GM12878 (cell line): ENCODE data around the gene PHLDA3. TPM values are rescaled to one million over a fixed set of nuclear protein-coding genes. Genes with fewer than 3 reads are reported as not detected.

Experiments
- ATAC-seq: fragments of 200-7000 bp; cut with Tn5 transposase; 3 replicates; pipeline ENCODE4 v1.9.1; 2020; ENCODE audit warnings: mild to moderate bottlenecking, moderate library complexity
- BruUV-seq: library from RNA; stranded (reverse); fragments of 400-500 nt; replicated peaks from 2 replicates; lab custom pipeline; 2021; lab: Mats Ljungman, UMichigan
- CTCF ChIA-PET: fragments of 300-600 bp; sonication (Branson Sonifier 250); formaldehyde crosslinking; extraction: SDS; loops from one replicate; lab custom pipeline; 2021; ENCODE audit warnings: inconsistent platforms; lab: Yijun Ruan, JAX
- POLR2A ChIA-PET: fragments of 350-600 bp; formaldehyde crosslinking; extraction: SDS; loops from one replicate; lab custom pipeline; 2021; ENCODE audit warnings: inconsistent platforms; lab: Charles Lee
- RAD21 ChIA-PET: fragments of 300-600 bp; sonication (Branson Sonifier 250); formaldehyde crosslinking; loops from one replicate; lab custom pipeline; 2023; ENCODE audit warnings: antibody characterized with exemption; ENCODE audit not compliant: unreplicated experiment; lab: Charles Lee
- SMC1A ChIA-PET: fragments of 300-600 bp; sonication (Branson Sonifier 250); formaldehyde crosslinking; loops from one replicate; lab custom pipeline; 2023; ENCODE audit not compliant: unreplicated experiment, uncharacterized antibody; lab: Charles Lee
- DNase-seq: peaks from one replicate; pipeline ENCODE4 v3.0.0-alpha.2; 2011; ENCODE audit warnings: low read depth, low spot score
- FAIRE-seq: peaks from 3 replicates; lab custom pipeline; 2011; peaks lifted over from hg19 to GRCh38; lab: Jason Lieb, UNC
- H2AFZ ChIP-seq: 2 replicates; pipeline ENCODE4 v1.6.0; 2011; ENCODE audit warnings: low read depth, low read length, control low read depth; ENCODE audit not compliant: control insufficient read depth
- H3K27ac ChIP-seq: 2 replicates; pipeline ENCODE4 v1.5.1; 2011; ENCODE audit warnings: control low read depth; ENCODE audit not compliant: control insufficient read depth, insufficient read depth
- H3K27me3 ChIP-seq, 2 experiments: replicated peaks in 1 of 2; 2 replicates each; pipeline versions ENCODE4 v1.6.0 to v1.6.1; 2011; ENCODE audit warnings: low read length in 1 of 2; ENCODE audit not compliant: control insufficient read depth in 2 of 2, insufficient read depth in 2 of 2
- H3K36me3 ChIP-seq, 2 experiments: 2 replicates each; pipeline ENCODE4 v1.5.1; 2011; ENCODE audit warnings: low read length in 1 of 2; ENCODE audit not compliant: control insufficient read depth in 2 of 2, insufficient read depth in 2 of 2
- H3K4me1 ChIP-seq: 2 replicates; pipeline ENCODE4 v1.6.1; 2011; ENCODE audit warnings: mild to moderate bottlenecking, low read length, moderate library complexity, mixed read lengths; ENCODE audit not compliant: control insufficient read depth, insufficient read depth
- H3K4me2 ChIP-seq: 2 replicates; pipeline ENCODE4 v1.6.0; 2011; ENCODE audit warnings: control low read depth; ENCODE audit not compliant: control insufficient read depth, insufficient read depth
- H3K4me3 ChIP-seq: fragments of 200-600 bp; sonication (generic); 2 replicates; pipeline ENCODE4 v1.5.1; 2016
- H3K79me2 ChIP-seq: 2 replicates; pipeline ENCODE4 v1.6.0; 2011; ENCODE audit warnings: low read length; ENCODE audit not compliant: control insufficient read depth, insufficient read depth
- H3K9ac ChIP-seq: 2 replicates; pipeline ENCODE4 v1.8.0; 2011; ENCODE audit warnings: low read length, control low read depth, mixed read lengths; ENCODE audit not compliant: control insufficient read depth, insufficient read depth
- H3K9me3 ChIP-seq: replicated peaks from 3 replicates; pipeline ENCODE4 v1.5.1; 2011; ENCODE audit warnings: mild to moderate bottlenecking, low read length; ENCODE audit not compliant: control insufficient read depth, insufficient read depth
- H4K20me1 ChIP-seq: 2 replicates; pipeline ENCODE4 v1.6.0; 2011; ENCODE audit not compliant: control insufficient read depth, insufficient read depth
- ATF2 ChIP-seq: IDR thresholded peaks from 2 replicates; pipeline ENCODE4 v1.6.1; 2012; ENCODE audit warnings: low read length, inconsistent platforms
- CUX1 ChIP-seq: IDR thresholded peaks from 2 replicates; pipeline ENCODE4 v1.6.1; 2012; ENCODE audit warnings: improper control_type of control experiment, low read depth, low read length; ENCODE audit not compliant: insufficient replicate concordance
- GABPA ChIP-seq: IDR thresholded peaks from 2 replicates; pipeline ENCODE4 v1.6.1; 2014; ENCODE audit warnings: antibody characterized with exemption, low read depth, mild to moderate bottlenecking, inconsistent platforms
- HDAC6 ChIP-seq: fragments of 200-600 bp; sonication (generic); IDR thresholded peaks from one replicate; pipeline ENCODE4 v1.8.0; 2017; ENCODE audit warnings: antibody characterized with exemption; ENCODE audit not compliant: unreplicated experiment
- HSF1 ChIP-seq: fragments of 150-350 bp; IDR thresholded peaks from 2 replicates; pipeline ENCODE4 v1.6.1; 2014; ENCODE audit warnings: mild to moderate bottlenecking, low read depth, low read length
- IRF5 ChIP-seq: fragments of 450-650 bp; IDR thresholded peaks from 2 replicates; pipeline ENCODE4 v1.6.1; 2017; ENCODE audit warnings: borderline replicate concordance
- NBN ChIP-seq: fragments of 450-650 bp; IDR thresholded peaks from 2 replicates; pipeline ENCODE4 v1.6.1; 2016
- RAD21 ChIP-seq: IDR thresholded peaks from 2 replicates; pipeline ENCODE4 v1.6.1; 2011; ENCODE audit warnings: mild to moderate bottlenecking, low read depth, low read length, moderate library complexity; ENCODE audit not compliant: insufficient read depth
- SUPT20H ChIP-seq: IDR thresholded peaks from 2 replicates; pipeline ENCODE4 v1.6.1; 2011; ENCODE audit warnings: low read depth, mild to moderate bottlenecking, low read length, moderate library complexity, borderline replicate concordance; ENCODE audit not compliant: control insufficient read depth
- ZNF687 ChIP-seq: fragments of 450-650 bp; IDR thresholded peaks from 2 replicates; pipeline ENCODE4 v1.6.1; 2017; ENCODE audit warnings: mild to moderate bottlenecking, moderate library complexity
- WGBS: methylation state at CpG from one replicate; pipeline ENCODE4 v1.1.6; 2016; ENCODE audit warnings: low lambda C conversion rate; ENCODE audit not compliant: insufficient replicate concordance, insufficient coverage; ENCODE audit errors: missing lambda C conversion rate; 5-methylcytosine and 5-hydroxymethylcytosine counted together
- in situ Hi-C: fragments of 300-500 bp; cut with MboI; formaldehyde crosslinking; loops from 9 replicates; pipeline ENCODE4 v1.14.3; 2018; ENCODE audit warnings: mixed read lengths
- intact Hi-C: fragments of 100-400 bp; cut with micrococcal nuclease; formaldehyde crosslinking; loops from one replicate; pipeline ENCODE4 v1.14.2; 2022; ENCODE audit not compliant: unreplicated experiment
- polyA plus RNA-seq, 11 experiments: library from polyadenylated mRNA; depleted of rRNA in 4 of 11; unstranded in 6 of 11; stranded (reverse) in 5 of 11; fragments of >200 nt; fragmentation: Nextera tagmentation in 4 of 11; fragmentation: Illumina TruSeq in 1 of 11; extraction: Ambion mirVana in 4 of 11; extraction: Trizol in 1 of 11; gene quantifications; 1 replicate in 1 of 11; 2 replicates in 10 of 11; pipeline versions ENCODE4 v1.2.1 to v1.2.3, GENCODE V29; 2011 to 2016; ENCODE audit warnings: inconsistent platforms in 2 of 11, missing spikeins in 2 of 11, low read depth in 1 of 11
- total RNA-seq, 4 experiments: library from RNA; depleted of rRNA in 3 of 4; stranded (reverse); fragments of >200 nt in 3 of 4; fragmentation: Illumina TruSeq in 1 of 4; extraction: Trizol in 1 of 4; gene quantifications; 2 replicates each; pipeline versions ENCODE4 v1.2.1 to v1.2.3, GENCODE V29; 2013 to 2021

Gene PHLDA3
- total and polyA plus RNA-seq, 10 of the 15 experiments (the other 5 are each of a cell fraction or from before 2014, with no cell fraction given) = 0.60 to 57.4 (median 21.8) TPM

GRCh38 chr1:201459775-201460174 is 9.2 kb downstream of the PHLDA3 start:
- no TSS peak for BruUV-seq
- peaks cover 12% of the 10 kb centered on the region for H3K4me1 ChIP-seq
- 69% methylated on average over 5 of the region's 5 CpGs for WGBS
- H3K27ac ChIP-seq = no peak overlapping the region
- H2AFZ ChIP-seq = no peak overlapping the region
- no peaks in the 10 kb centered on the region for H3K79me2 ChIP-seq
- H3K9ac ChIP-seq = no peak overlapping the region
- ChIA-PET POLR2A (no interaction called here), RAD21 (no interaction called here), SMC1A (interaction anchor here (1.0 to 2.2 kb wide), 2 partner anchors 11 to 23 kb away, joined by 3 to 8 read pairs; no protein-coding TSS in a partner anchor), CTCF (interaction anchor here (1.5 to 16.5 kb wide), 3 partner anchors 12 to 52 kb away, joined by 3 to 455 read pairs (median 149); no protein-coding TSS in a partner anchor)
- FAIRE-seq = no peak
- no peaks in the 10 kb centered on the region for H4K20me1 ChIP-seq
- ATAC-seq = no peak
- no peak overlapping the region for H3K4me2 ChIP-seq
- H3K9me3 ChIP-seq = no peaks in the 10 kb centered on the region
- intact Hi-C loops (no loop called here), in situ Hi-C loops (no loop called here)
- no peak overlapping the region for H3K4me3 ChIP-seq
- H3K36me3 ChIP-seq = no peaks in the 10 kb centered on the region
- no peaks in the 10 kb centered on the region for H3K27me3 ChIP-seq
- DNase-seq = no peak
- TF ChIP-seq ATF2 (no peak), ZNF687 (no peak), CUX1 (no peak), NBN (no peak), SUPT20H (no peak), RAD21 (no peak), HDAC6 (no peak), HSF1 (no peak), GABPA (no peak), IRF5 (no peak)
